ENCODE measurements around the gene PATJ.

The PATJ gene

DNA sequence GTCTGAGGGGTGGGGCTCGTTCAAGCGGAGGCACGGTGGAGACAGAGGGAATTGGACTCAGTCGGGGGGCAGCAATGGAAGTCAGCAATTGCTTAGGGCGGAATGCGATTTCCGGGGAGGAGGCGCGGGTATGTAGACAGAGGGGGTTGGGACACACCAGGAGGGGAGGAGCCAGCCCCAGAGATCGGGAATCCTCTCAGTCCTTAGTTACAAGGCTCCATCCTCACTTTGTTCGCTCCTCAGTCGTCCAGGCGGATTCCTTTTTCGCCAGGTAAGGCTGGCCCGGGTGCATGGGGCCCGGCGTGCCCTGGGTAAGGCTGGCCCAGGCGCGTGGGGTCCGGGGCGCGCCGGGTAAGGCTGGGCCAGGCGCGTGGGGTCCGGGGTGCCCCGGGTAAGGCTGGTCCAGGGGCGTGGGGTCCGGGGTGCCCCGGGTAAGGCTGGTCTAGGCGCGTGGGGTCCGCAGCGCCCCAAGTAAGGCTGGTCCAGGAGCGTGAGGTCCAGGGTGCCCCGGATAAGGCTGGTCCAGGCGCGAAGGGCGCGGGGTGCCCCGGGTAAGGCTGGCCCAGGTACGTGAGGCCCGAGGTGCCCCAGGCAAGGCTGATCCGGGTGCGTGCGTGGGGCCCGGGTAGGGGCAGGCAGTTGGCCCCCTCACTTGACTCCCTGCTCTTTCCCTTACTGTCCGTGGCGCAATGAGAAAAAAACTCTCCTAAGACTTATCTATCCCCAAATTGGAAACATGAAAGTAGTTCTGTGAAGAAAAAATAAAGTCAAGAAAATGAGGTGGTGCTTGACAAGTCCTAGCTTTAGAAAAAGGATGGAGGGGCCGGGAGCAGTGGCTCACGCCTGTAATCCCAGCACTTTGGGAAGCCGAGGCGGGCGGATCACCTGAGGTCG is 452.6 kb downstream of the PATJ start, which contains the start of gene L1TD1:
Gene L1TD1 (plus strand): TSS at position 199 of the 894 bp plus-strand sequence. CDS start 11,780 bp downstream, outside the sequence.
- H3K27me3 ChIP-seq (ENCODE audit: insufficient read depth, low read length) = no peaks in the 10 kb centered on the region
- H2BK5ac ChIP-seq (ENCODE audit: low read depth, low read length, poor library complexity) = peak within 1 kb of the TSS; percentile 76
- WGBS (ENCODE audit: extremely low coverage, insufficient coverage, insufficient read length) = no CpG with 5 or more reads among the region's 55 CpGs
- peak within 1 kb of the TSS; percentile 85 for H4K91ac ChIP-seq (ENCODE audit: low read depth, low read length)
- H3K27ac ChIP-seq (ENCODE audit: low read depth, low read length) = peak within 1 kb of the TSS; percentile 85
- H3K4ac ChIP-seq (ENCODE audit: low read depth, low read length) = peak within 1 kb of the TSS; percentile 95
- peak within 1 kb of the TSS; percentile 76 for H3K18ac ChIP-seq (ENCODE audit: low read length)
- peaks cover 6 to 7% of the 10 kb centered on the region in 2 experiments for H3K36me3 ChIP-seq (ENCODE audit: control insufficient read depth in 1 of 2, insufficient read depth in 2 of 2, low read length in 2 of 2)
- peak within 1 kb of the TSS; percentile 89 for H2BK120ac ChIP-seq (ENCODE audit: insufficient read depth, low read length, poor library complexity)
- no peak within 1 kb of the TSS for H3K23ac ChIP-seq (ENCODE audit: low read length)
- peaks cover 19% of the 10 kb centered on the region for H3K79me2 ChIP-seq (ENCODE audit: control insufficient read depth, insufficient read depth, low read length, poor library complexity)
- H3K79me1 ChIP-seq (ENCODE audit: low read length) = peaks cover 10% of the 10 kb centered on the region
- H3K4me3 ChIP-seq (ENCODE audit: low read depth, low read length) = peak within 1 kb of the TSS; percentile 99
- H3K4me2 ChIP-seq (ENCODE audit: low read length) = peak within 1 kb of the TSS; percentile 96
- H4K12ac ChIP-seq (ENCODE audit: low read depth, low read length) = peak within 1 kb of the TSS; percentile 69
- peak within 1 kb of the TSS; percentile 83 for H2AK5ac ChIP-seq (ENCODE audit: low read length)
- peak within 1 kb of the TSS; percentile 93 for H3K14ac ChIP-seq (ENCODE audit: low read length)
- no peaks in the 10 kb centered on the region for H3K9me3 ChIP-seq (ENCODE audit: insufficient read depth, low read depth, low read length)
- peak within 1 kb of the TSS; percentile 64 for H2AFZ ChIP-seq (ENCODE audit: insufficient read depth, low read length, poor library complexity)
- peaks cover 9 to 11% of the 10 kb centered on the region in 2 experiments for H3K4me1 ChIP-seq (ENCODE audit: control insufficient read depth in 1 of 2, insufficient read depth in 2 of 2, low read length in 2 of 2)
- H3K9ac ChIP-seq (ENCODE audit: low read length) = peak within 1 kb of the TSS; percentile 94
- H2BK12ac ChIP-seq (ENCODE audit: low read length) = peak within 1 kb of the TSS; percentile 89
- peak within 1 kb of the TSS; percentile 87 for H4K8ac ChIP-seq (ENCODE audit: low read depth, low read length)
- DNase-seq = peak; percentile 28 to 78

- Histone ChIP-seq H3K4ac (ENCODE audit: low read depth, low read length) (peak overlapping the region; percentile 77), H2AFZ (ENCODE audit: insufficient read depth, low read length, poor library complexity) (no peak overlapping the region), H4K12ac (ENCODE audit: low read depth, low read length) (no peak overlapping the region), H4K91ac (ENCODE audit: low read depth, low read length) (no peak overlapping the region), H3K79me1 (ENCODE audit: low read length) (peaks cover 10% of the 10 kb centered on the region), H3K9me3 (ENCODE audit: insufficient read depth, low read depth, low read length) (no peaks in the 10 kb centered on the region), H3K14ac (ENCODE audit: low read length) (no peak overlapping the region), H3K27ac (ENCODE audit: low read depth, low read length) (no peak overlapping the region), H3K79me2 (ENCODE audit: control insufficient read depth, insufficient read depth, low read length, poor library complexity) (peaks cover 19% of the 10 kb centered on the region), H2BK12ac (ENCODE audit: low read length) (no peak overlapping the region), H3K4me1 (ENCODE audit: control insufficient read depth in 1 of 2, insufficient read depth in 2 of 2, low read length in 2 of 2) (peaks cover 9 to 11% of the 10 kb centered on the region in 2 experiments), H3K4me2 (ENCODE audit: low read length) (peak overlapping the region; percentile 51), H3K27me3 (ENCODE audit: insufficient read depth, low read length) (no peaks in the 10 kb centered on the region), H3K9ac (ENCODE audit: low read length) (no peak overlapping the region), H3K36me3 (ENCODE audit: control insufficient read depth in 1 of 2, insufficient read depth in 2 of 2, low read length in 2 of 2) (peaks cover 6 to 13% of the 10 kb centered on the region in 2 experiments), H2AK5ac (ENCODE audit: low read length) (no peak overlapping the region), H2BK120ac (ENCODE audit: insufficient read depth, low read length, poor library complexity) (peak overlapping the region; percentile 46), H2BK5ac (ENCODE audit: low read depth, low read length, poor library complexity) (no peak overlapping the region), H4K8ac (ENCODE audit: low read depth, low read length) (no peak overlapping the region), H3K4me3 (ENCODE audit: low read depth, low read length) (no peak overlapping the region), H3K18ac (ENCODE audit: low read length) (no peak overlapping the region), H3K23ac (ENCODE audit: low read length) (no peak overlapping the region)
- DNase-seq = no peak
- WGBS (ENCODE audit: extremely low coverage, insufficient coverage, insufficient read length) = no CpG with 5 or more reads among the region's 17 CpGs
These were observed 453.9 kb downstream of the PATJ start for GRCh38 chr1:62196086-62196690.

DNA sequence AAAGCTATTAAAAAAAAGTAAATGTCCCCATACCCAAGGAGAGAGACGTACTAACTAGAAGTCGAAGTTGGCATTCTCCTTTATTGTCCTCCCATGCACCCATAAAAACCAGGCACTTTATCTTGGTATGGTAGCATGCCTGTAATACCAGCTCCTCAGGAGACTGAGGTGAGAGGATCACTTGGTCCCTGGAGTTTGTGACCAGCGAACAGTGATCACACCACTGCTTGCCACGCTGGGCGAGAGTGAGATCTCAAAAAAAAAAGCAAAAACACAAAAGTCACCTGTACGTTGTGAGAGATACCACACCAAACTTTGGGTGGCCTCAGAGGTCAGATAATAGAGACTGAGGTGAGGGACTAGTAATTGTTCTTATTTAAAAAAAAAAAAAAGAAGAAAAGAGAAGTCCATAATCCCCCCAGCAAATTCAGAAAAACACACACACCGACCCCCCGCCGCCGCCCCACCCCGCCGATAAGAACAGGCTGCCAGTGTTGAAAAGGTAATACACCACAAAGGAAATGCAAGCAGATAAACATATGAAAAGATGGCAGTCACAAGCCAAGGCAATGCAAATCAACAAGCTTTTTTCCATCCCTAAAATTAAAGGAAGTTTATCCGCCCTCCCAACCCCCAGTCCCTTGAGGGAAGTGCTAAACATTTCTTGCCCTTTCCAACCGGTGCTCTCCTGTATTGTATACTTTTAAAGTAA is 455.9 kb downstream of the PATJ start:
- Histone ChIP-seq H3K27ac (ENCODE audit: low read depth, low read length) (no peak overlapping the region), H2BK12ac (ENCODE audit: low read length) (no peak overlapping the region), H3K14ac (ENCODE audit: low read length) (no peak overlapping the region), H3K9ac (ENCODE audit: low read length) (no peak overlapping the region), H4K12ac (ENCODE audit: low read depth, low read length) (no peak overlapping the region), H3K23ac (ENCODE audit: low read length) (no peak overlapping the region), H3K4me1 (ENCODE audit: control insufficient read depth in 1 of 2, insufficient read depth in 2 of 2, low read length in 2 of 2) (peaks cover 9 to 11% of the 10 kb centered on the region in 2 experiments), H2BK5ac (ENCODE audit: low read depth, low read length, poor library complexity) (no peak overlapping the region), H3K36me3 (ENCODE audit: control insufficient read depth in 1 of 2, insufficient read depth in 2 of 2, low read length in 2 of 2) (peaks cover 11 to 18% of the 10 kb centered on the region in 2 experiments), H2AFZ (ENCODE audit: insufficient read depth, low read length, poor library complexity) (no peak overlapping the region), H3K27me3 (ENCODE audit: insufficient read depth, low read length) (no peaks in the 10 kb centered on the region), H4K8ac (ENCODE audit: low read depth, low read length) (no peak overlapping the region), H3K4ac (ENCODE audit: low read depth, low read length) (peak overlapping the region; percentile 1), H3K9me3 (ENCODE audit: insufficient read depth, low read depth, low read length) (no peaks in the 10 kb centered on the region), H3K4me3 (ENCODE audit: low read depth, low read length) (no peak overlapping the region), H3K18ac (ENCODE audit: low read length) (no peak overlapping the region), H2BK120ac (ENCODE audit: insufficient read depth, low read length, poor library complexity) (no peak overlapping the region), H3K79me2 (ENCODE audit: control insufficient read depth, insufficient read depth, low read length, poor library complexity) (peaks cover 19% of the 10 kb centered on the region), H4K91ac (ENCODE audit: low read depth, low read length) (no peak overlapping the region), H3K4me2 (ENCODE audit: low read length) (no peak overlapping the region), H3K79me1 (ENCODE audit: low read length) (peaks cover 10% of the 10 kb centered on the region), H2AK5ac (ENCODE audit: low read length) (no peak overlapping the region)
- no peak for DNase-seq
- WGBS (ENCODE audit: extremely low coverage, insufficient coverage, insufficient read length) = no CpG with 5 or more reads among the region's 14 CpGs

DNA sequence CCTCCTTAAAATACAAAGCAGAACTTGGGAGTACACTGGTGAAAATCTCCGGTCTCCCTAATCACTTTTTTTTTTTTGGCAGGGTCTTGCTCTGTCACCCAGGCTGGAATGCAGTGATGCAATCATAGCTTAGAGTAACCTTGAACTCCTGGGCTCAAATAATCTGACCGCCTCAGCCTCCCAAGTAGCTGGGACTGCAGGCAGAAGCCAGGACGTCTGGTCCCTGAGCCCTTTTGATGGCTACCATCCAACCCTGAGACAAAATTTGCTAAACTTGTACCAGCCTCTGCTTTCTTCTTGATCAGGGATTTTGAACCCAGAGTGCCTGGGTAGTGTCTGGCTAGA is 456.5 kb downstream of the PATJ start:
- Histone ChIP-seq H3K27ac (ENCODE audit: low read depth, low read length) (no peak overlapping the region), H3K4me1 (ENCODE audit: control insufficient read depth in 1 of 2, insufficient read depth in 2 of 2, low read length in 2 of 2) (peaks cover 9 to 11% of the 10 kb centered on the region in 2 experiments), H2BK5ac (ENCODE audit: low read depth, low read length, poor library complexity) (no peak overlapping the region), H2BK120ac (ENCODE audit: insufficient read depth, low read length, poor library complexity) (no peak overlapping the region), H3K4me3 (ENCODE audit: low read depth, low read length) (no peak overlapping the region), H2BK12ac (ENCODE audit: low read length) (no peak overlapping the region), H3K9me3 (ENCODE audit: insufficient read depth, low read depth, low read length) (no peaks in the 10 kb centered on the region), H3K27me3 (ENCODE audit: insufficient read depth, low read length) (no peaks in the 10 kb centered on the region), H3K23ac (ENCODE audit: low read length) (no peak overlapping the region), H3K9ac (ENCODE audit: low read length) (no peak overlapping the region), H3K14ac (ENCODE audit: low read length) (no peak overlapping the region), H2AK5ac (ENCODE audit: low read length) (no peak overlapping the region), H3K79me2 (ENCODE audit: control insufficient read depth, insufficient read depth, low read length, poor library complexity) (peaks cover 19% of the 10 kb centered on the region), H3K36me3 (ENCODE audit: control insufficient read depth in 1 of 2, insufficient read depth in 2 of 2, low read length in 2 of 2) (peaks cover 16 to 23% of the 10 kb centered on the region in 2 experiments), H2AFZ (ENCODE audit: insufficient read depth, low read length, poor library complexity) (no peak overlapping the region), H4K91ac (ENCODE audit: low read depth, low read length) (no peak overlapping the region), H3K79me1 (ENCODE audit: low read length) (peaks cover 10% of the 10 kb centered on the region), H4K12ac (ENCODE audit: low read depth, low read length) (no peak overlapping the region), H3K4ac (ENCODE audit: low read depth, low read length) (peak overlapping the region; percentile 29), H3K18ac (ENCODE audit: low read length) (no peak overlapping the region), H4K8ac (ENCODE audit: low read depth, low read length) (no peak overlapping the region), H3K4me2 (ENCODE audit: low read length) (no peak overlapping the region)
- peak in 1 of 2 donors; percentile 13 for DNase-seq
- no CpG with 5 or more reads among the region's 3 CpGs for WGBS (ENCODE audit: extremely low coverage, insufficient coverage, insufficient read length)

Measured in trophoblast cell (in vitro differentiated cells and primary cell).